Measurements from ENCODE around the gene EHMT1. TPM values are rescaled to one million over a fixed set of nuclear protein-coding genes. Genes with fewer than 3 reads are reported as not detected.

Gene EHMT1
- total RNA-seq, 4 donors from 2014 or later, result 96.4 to 136 (median 118) TPM

DNA sequence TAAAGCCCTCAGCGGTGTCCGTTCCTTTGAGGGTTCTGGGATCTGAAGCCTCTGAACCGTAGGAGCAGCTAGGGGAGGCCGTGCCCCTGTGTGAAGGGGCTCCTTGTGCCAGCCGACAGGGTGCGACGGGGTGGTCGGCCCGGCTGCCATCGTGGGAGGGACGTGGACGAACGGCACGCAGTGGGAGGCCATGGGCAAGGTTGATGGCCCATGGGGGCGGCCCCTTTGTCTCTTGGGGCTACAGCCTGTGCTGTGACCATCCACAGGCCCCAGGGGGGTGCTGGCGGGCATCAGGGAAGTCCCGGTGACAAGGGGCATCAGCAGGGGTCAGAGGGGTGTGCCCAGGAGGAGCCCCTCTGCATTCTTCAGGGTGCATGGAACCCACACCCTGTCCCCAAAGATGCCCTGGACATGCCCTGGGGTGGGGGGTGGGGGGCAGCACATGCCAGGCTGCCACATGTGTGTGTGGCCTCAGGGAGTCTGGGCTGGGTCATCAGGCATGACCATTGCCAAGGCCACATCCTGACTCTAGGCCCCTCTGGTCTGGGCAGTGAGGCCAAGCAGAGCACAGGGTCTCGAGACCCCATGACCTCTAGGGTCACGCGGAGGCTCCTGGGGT lies 209.2 kb downstream of the EHMT1 start:
- WGBS, 2 donors, result 90 to 97% methylated on average over 20 of the region's 20 CpGs
- TF ChIP-seq POLR2A (IDR thresholded peaks at IDR 0.05) (no peak), EP300 (IDR thresholded peaks at IDR 0.05) (no peak)
- TF ChIP-seq, protein P1, sequence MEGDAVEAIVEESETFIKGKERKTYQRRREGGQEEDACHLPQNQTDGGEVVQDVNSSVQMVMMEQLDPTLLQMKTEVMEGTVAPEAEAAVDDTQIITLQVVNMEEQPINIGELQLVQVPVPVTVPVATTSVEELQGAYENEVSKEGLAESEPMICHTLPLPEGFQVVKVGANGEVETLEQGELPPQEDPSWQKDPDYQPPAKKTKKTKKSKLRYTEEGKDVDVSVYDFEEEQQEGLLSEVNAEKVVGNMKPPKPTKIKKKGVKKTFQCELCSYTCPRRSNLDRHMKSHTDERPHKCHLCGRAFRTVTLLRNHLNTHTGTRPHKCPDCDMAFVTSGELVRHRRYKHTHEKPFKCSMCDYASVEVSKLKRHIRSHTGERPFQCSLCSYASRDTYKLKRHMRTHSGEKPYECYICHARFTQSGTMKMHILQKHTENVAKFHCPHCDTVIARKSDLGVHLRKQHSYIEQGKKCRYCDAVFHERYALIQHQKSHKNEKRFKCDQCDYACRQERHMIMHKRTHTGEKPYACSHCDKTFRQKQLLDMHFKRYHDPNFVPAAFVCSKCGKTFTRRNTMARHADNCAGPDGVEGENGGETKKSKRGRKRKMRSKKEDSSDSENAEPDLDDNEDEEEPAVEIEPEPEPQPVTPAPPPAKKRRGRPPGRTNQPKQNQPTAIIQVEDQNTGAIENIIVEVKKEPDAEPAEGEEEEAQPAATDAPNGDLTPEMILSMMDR (IDR thresholded peaks at IDR 0.05), result no peak
- H3K27me3 ChIP-seq, result no peaks in the 10 kb centered on the region
- no peak overlapping the region for H3K27ac ChIP-seq
- H3K4me1 ChIP-seq, result no peaks in the 10 kb centered on the region
- peaks cover 0 to 90% (median 4%) of the 10 kb centered on the region in 3 donors for H3K36me3 ChIP-seq
- DNase-seq (ENCODE audit: low spot score in 2 of 2), result no peak
- H3K4me3 ChIP-seq, result no peak overlapping the region
- H3K9me3 ChIP-seq, result peaks cover 0 to 7% (median 0%) of the 10 kb centered on the region in 4 donors

- Histone ChIP-seq H3K36me3 (peaks cover 2 to 94% (median 5%) of the 10 kb centered on the region in 3 donors), H3K27ac (no peak overlapping the region), H3K4me3 (no peak overlapping the region), H3K27me3 (no peaks in the 10 kb centered on the region), H3K9me3 (peaks cover 0 to 7% (median 0%) of the 10 kb centered on the region in 4 donors), H3K4me1 (no peaks in the 10 kb centered on the region)
- 85 to 88% methylated on average over 19 of the region's 21 CpGs for WGBS, 2 donors
- no peak for DNase-seq (ENCODE audit: low spot score in 2 of 2)
- TF ChIP-seq, protein P1 (IDR thresholded peaks at IDR 0.05), result no peak
- TF ChIP-seq POLR2A (IDR thresholded peaks at IDR 0.05) (no peak), EP300 (IDR thresholded peaks at IDR 0.05) (no peak)
Observed at GRCh38 chr9:137828527-137829259, 209.9 kb downstream of the EHMT1 start.

- Histone ChIP-seq H3K27me3 (no peaks in the 10 kb centered on the region), H3K4me3 (no peak overlapping the region), H3K4me1 (no peaks in the 10 kb centered on the region), H3K27ac (no peak overlapping the region), H3K9me3 (peaks cover 0 to 7% (median 0%) of the 10 kb centered on the region in 4 donors), H3K36me3 (peaks cover 2 to 94% (median 10%) of the 10 kb centered on the region in 3 donors)
- 90 to 91% methylated on average over 14 of the region's 14 CpGs for WGBS, 2 donors
- DNase-seq (ENCODE audit: low spot score in 2 of 2), result no peak
- no peak for TF ChIP-seq EP300 (IDR thresholded peaks at IDR 0.05)
- TF ChIP-seq POLR2A (IDR thresholded peaks at IDR 0.05), result no peak
- TF ChIP-seq, protein P1 (IDR thresholded peaks at IDR 0.05), result no peak
Observed at GRCh38 chr9:137829260-137829996, 210.6 kb downstream of the EHMT1 start.

DNA sequence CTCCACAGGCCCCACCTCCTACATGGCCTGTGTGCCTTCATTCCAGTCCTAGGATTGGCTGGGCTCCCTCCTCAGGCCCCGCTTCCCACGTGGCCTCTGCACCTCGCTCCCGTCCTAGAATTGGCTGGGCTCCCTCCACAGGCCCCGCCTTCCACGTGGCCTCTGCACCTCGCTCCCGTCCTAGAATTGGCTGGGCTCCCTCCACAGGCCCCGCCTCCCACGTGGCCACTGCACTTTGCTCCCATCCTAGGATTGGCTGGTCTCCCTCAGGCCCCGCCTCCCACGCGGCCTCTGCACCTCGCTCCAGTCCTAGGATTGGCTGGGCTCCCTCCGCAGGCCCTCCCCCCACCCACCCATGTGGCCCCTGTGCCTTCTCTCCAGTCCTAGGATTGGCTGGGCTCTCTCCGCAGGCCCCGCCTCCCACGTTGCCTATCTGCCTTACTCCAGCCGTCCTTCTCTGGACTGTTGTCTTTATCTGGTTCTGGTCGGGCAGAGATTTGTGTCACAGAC lies 213.4 kb downstream of the EHMT1 start:
- 92 to 97% methylated on average over 19 to 20 of the region's 20 CpGs for WGBS, 2 donors
- TF ChIP-seq POLR2A (IDR thresholded peaks at IDR 0.05) (no peak), EP300 (IDR thresholded peaks at IDR 0.05) (no peak)
- TF ChIP-seq, protein P1 (IDR thresholded peaks at IDR 0.05), result no peak
- H3K36me3 ChIP-seq, result peaks cover 5 to 94% (median 27%) of the 10 kb centered on the region in 3 donors

More for the DNA sequence above, 213.4 kb downstream of the EHMT1 start:
- Histone ChIP-seq H3K27ac (no peak overlapping the region), H3K27me3 (no peaks in the 10 kb centered on the region), H3K4me1 (no peaks in the 10 kb centered on the region), H3K4me3 (no peak overlapping the region), H3K9me3 (no peaks in the 10 kb centered on the region)
- DNase-seq (ENCODE audit: low spot score in 2 of 2), result no peak
